Mesenchymal stem cell (in vitro differentiated cells and primary cell): Measurements from ENCODE around the gene MOB2.

ENCODE experiments used
- DNase-seq: peaks from one replicate; pipeline ENCODE4 v3.0.0-alpha.2; 2013
- H2AFZ ChIP-seq: one replicate; pipeline ENCODE4 v1.6.1; 2013; ENCODE audit warnings: low read depth, mild to moderate bottlenecking, control low read depth, inconsistent platforms, low read length, moderate library complexity
- H2AK5ac ChIP-seq: 2 replicates; pipeline ENCODE4 v1.6.1; 2013; ENCODE audit warnings: low read length, moderate library complexity, mild to moderate bottlenecking, inconsistent platforms; ENCODE audit not compliant: severe bottlenecking
- H2BK120ac ChIP-seq: one replicate; pipeline ENCODE4 v1.6.1; 2013; ENCODE audit warnings: low read depth, mild to moderate bottlenecking, inconsistent platforms, low read length, moderate library complexity
- H2BK12ac ChIP-seq, 2 experiments: one replicate each; pipeline ENCODE4 v1.6.1; 2013; ENCODE audit warnings: inconsistent platforms in 2 of 2, low read length in 2 of 2, mild to moderate bottlenecking in 2 of 2, moderate library complexity in 2 of 2, control low read depth in 1 of 2
- H2BK15ac ChIP-seq: one replicate; pipeline ENCODE4 v1.6.1; 2013; ENCODE audit warnings: mild to moderate bottlenecking, low read depth, inconsistent platforms; ENCODE audit not compliant: poor library complexity, severe bottlenecking
- H2BK5ac ChIP-seq: 2 replicates; pipeline ENCODE4 v1.6.1; 2013; ENCODE audit warnings: low read depth, mild to moderate bottlenecking, low read length, control low read depth, inconsistent platforms; ENCODE audit not compliant: poor library complexity, severe bottlenecking
- H3K14ac ChIP-seq, 2 experiments: one replicate each; pipeline ENCODE4 v1.6.1; 2013; ENCODE audit warnings: inconsistent platforms in 2 of 2, low read length in 2 of 2, control low read depth in 1 of 2, mild to moderate bottlenecking in 1 of 2, moderate library complexity in 1 of 2
- H3K18ac ChIP-seq, 2 experiments: one replicate each; pipeline ENCODE4 v1.6.1; 2013; ENCODE audit warnings: inconsistent platforms in 2 of 2, low read length in 2 of 2, control low read depth in 1 of 2, low read depth in 1 of 2, mild to moderate bottlenecking in 1 of 2
- H3K23ac ChIP-seq, 2 experiments: one replicate each; pipeline ENCODE4 v1.6.1; 2013; ENCODE audit warnings: inconsistent platforms in 2 of 2, low read length in 2 of 2, mild to moderate bottlenecking in 2 of 2, moderate library complexity in 2 of 2, control low read depth in 1 of 2
- H3K27ac ChIP-seq: 2 replicates; pipeline ENCODE4 v1.5.1; 2013; ENCODE audit warnings: mild to moderate bottlenecking, moderate library complexity, low read length, control low read depth, inconsistent platforms; ENCODE audit not compliant: poor library complexity, severe bottlenecking
- H3K27me3 ChIP-seq, 2 experiments: 2 replicates each; pipeline versions ENCODE4 v1.6.1 to v1.7.0; 2013; ENCODE audit warnings: low read length in 2 of 2, mild to moderate bottlenecking in 2 of 2, moderate library complexity in 2 of 2, control low read depth in 1 of 2, inconsistent platforms in 1 of 2; ENCODE audit not compliant: control insufficient read depth in 1 of 2, insufficient read depth in 1 of 2
- H3K36me3 ChIP-seq, 2 experiments: 2 replicates each; pipeline versions ENCODE4 v1.6.1 to v1.7.0; 2013; ENCODE audit warnings: low read length in 2 of 2, control low read depth in 1 of 2, inconsistent platforms in 1 of 2, low read depth in 1 of 2, mild to moderate bottlenecking in 1 of 2; ENCODE audit not compliant: insufficient read depth in 2 of 2, control insufficient read depth in 1 of 2
- H3K4ac ChIP-seq, 2 experiments: one replicate each; pipeline ENCODE4 v1.6.1; 2013; ENCODE audit warnings: inconsistent platforms in 2 of 2, low read length in 2 of 2, mild to moderate bottlenecking in 2 of 2, moderate library complexity in 2 of 2, control low read depth in 1 of 2, low read depth in 1 of 2
- H3K4me1 ChIP-seq: 2 replicates; pipeline ENCODE4 v1.6.1; 2013; ENCODE audit warnings: low read depth, low read length, control low read depth; ENCODE audit not compliant: control insufficient read depth, insufficient read depth
- H3K4me2 ChIP-seq: 2 replicates; pipeline ENCODE4 v1.6.1; 2013; ENCODE audit warnings: low read length, mild to moderate bottlenecking, inconsistent platforms; ENCODE audit not compliant: poor library complexity, severe bottlenecking
- H3K4me3 ChIP-seq, 2 experiments: 2 replicates each; pipeline versions ENCODE4 v1.5.1 to v1.7.0; 2013; ENCODE audit warnings: low read length in 2 of 2, mild to moderate bottlenecking in 2 of 2, control low read depth in 1 of 2, low read depth in 1 of 2; ENCODE audit not compliant: insufficient read depth in 1 of 2
- H3K79me1 ChIP-seq: replicated peaks from 2 replicates; pipeline ENCODE4 v1.6.1; 2013; ENCODE audit warnings: mild to moderate bottlenecking, control low read depth, low read length, inconsistent platforms; ENCODE audit not compliant: poor library complexity, severe bottlenecking
- H3K9ac ChIP-seq: 2 replicates; pipeline ENCODE4 v1.7.0; 2013; ENCODE audit warnings: mild to moderate bottlenecking, low read length, moderate library complexity
- H3K9me3 ChIP-seq: 2 replicates; pipeline ENCODE4 v1.7.0; 2013; ENCODE audit warnings: mild to moderate bottlenecking, low read length; ENCODE audit not compliant: control insufficient read depth
- H4K8ac ChIP-seq: one replicate; pipeline ENCODE4 v1.6.1; 2013; ENCODE audit warnings: inconsistent platforms, mild to moderate bottlenecking, low read length, moderate library complexity
- H4K91ac ChIP-seq: one replicate; pipeline ENCODE4 v1.6.1; 2013; ENCODE audit warnings: mild to moderate bottlenecking, low read length, inconsistent platforms
- WGBS: methylation state at CpG from one replicate; pipeline ENCODE4 v1.1.7; 2013; ENCODE audit warnings: mixed read lengths; 5-methylcytosine and 5-hydroxymethylcytosine counted together

Gene MOB2

GRCh38 chr11:1505480-1505879, 18.9 kb upstream of the MOB2 start:
- Histone ChIP-seq H3K79me1 (peaks cover 68% of the 10 kb centered on the region), H3K4ac (no peak overlapping the region), H4K91ac (no peak overlapping the region), H3K27me3 (no peaks in the 10 kb centered on the region), H3K14ac (no peak overlapping the region), H2AFZ (no peak overlapping the region), H3K4me2 (no peak overlapping the region), H2BK12ac (no peak overlapping the region), H3K9me3 (no peaks in the 10 kb centered on the region), H2BK15ac (no peak overlapping the region), H3K23ac (no peak overlapping the region), H2BK120ac (no peak overlapping the region), H3K4me1 (peaks cover 6% of the 10 kb centered on the region), H2BK5ac (no peak overlapping the region), H3K4me3 (no peak overlapping the region), H4K8ac (no peak overlapping the region), H3K36me3 (peaks cover 0 to 36% of the 10 kb centered on the region in 2 experiments), H3K9ac (no peak overlapping the region), H3K18ac (no peak overlapping the region), H2AK5ac (no peak overlapping the region), H3K27ac (no peak overlapping the region)
- 87% methylated on average over 11 of the region's 11 CpGs for WGBS
- no peak for DNase-seq

DNA sequence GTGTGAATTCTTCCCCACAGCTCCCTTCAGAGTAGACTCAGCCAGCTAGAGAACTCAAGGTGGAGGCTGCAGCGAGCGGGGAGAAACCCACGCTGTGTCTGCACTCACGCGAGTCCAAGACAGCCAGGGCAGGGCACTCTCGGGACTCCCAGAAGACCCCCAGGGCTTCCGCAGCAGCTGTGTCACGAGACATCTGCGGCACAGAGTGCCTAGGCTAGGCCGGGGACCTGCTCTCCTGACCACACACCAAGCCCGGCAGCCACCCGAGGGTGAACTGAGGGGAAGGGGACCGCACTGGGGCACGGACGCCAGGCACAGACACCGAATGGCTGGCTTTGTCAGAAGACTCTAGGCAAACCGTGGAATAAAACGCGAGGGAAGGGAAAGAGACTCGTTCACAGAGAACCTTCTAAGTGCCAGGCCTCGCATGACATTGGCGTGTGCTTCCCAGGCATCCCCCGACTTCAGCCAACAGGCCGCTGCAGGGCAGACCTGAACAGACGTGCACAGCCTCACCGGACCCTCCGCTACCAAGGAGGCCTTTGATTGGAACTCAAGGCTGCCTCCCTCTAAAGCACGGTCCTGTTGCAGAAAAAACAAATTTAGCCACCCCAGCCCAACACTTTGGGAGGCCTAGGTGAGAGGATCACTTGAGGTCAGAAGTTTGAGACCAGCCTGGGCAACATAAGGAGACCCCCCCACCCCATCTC, 18.2 kb upstream of the MOB2 start:
- H4K8ac ChIP-seq, result no peak overlapping the region
- DNase-seq, result no peak
- no peaks in the 10 kb centered on the region for H3K9me3 ChIP-seq
- H3K79me1 ChIP-seq, result peaks cover 72% of the 10 kb centered on the region
- no peak overlapping the region for H2BK120ac ChIP-seq
- WGBS, result 96% methylated on average over 26 of the region's 28 CpGs
- peaks cover 6% of the 10 kb centered on the region for H3K4me1 ChIP-seq
- H2AFZ ChIP-seq, result no peak overlapping the region
- H3K4me3 ChIP-seq, result no peak overlapping the region
- no peak overlapping the region for H3K4me2 ChIP-seq
- H3K36me3 ChIP-seq, result peaks cover 3 to 41% of the 10 kb centered on the region in 2 experiments
- no peak overlapping the region for H3K23ac ChIP-seq
- H3K4ac ChIP-seq, result no peak overlapping the region
- H2BK5ac ChIP-seq, result no peak overlapping the region
- no peak overlapping the region for H3K14ac ChIP-seq
- no peak overlapping the region for H3K9ac ChIP-seq
- no peak overlapping the region for H2AK5ac ChIP-seq
- H3K27ac ChIP-seq, result no peak overlapping the region
- no peak overlapping the region for H2BK15ac ChIP-seq
- no peak overlapping the region for H4K91ac ChIP-seq
- no peaks in the 10 kb centered on the region for H3K27me3 ChIP-seq
- no peak overlapping the region for H2BK12ac ChIP-seq
- no peak overlapping the region for H3K18ac ChIP-seq

DNA sequence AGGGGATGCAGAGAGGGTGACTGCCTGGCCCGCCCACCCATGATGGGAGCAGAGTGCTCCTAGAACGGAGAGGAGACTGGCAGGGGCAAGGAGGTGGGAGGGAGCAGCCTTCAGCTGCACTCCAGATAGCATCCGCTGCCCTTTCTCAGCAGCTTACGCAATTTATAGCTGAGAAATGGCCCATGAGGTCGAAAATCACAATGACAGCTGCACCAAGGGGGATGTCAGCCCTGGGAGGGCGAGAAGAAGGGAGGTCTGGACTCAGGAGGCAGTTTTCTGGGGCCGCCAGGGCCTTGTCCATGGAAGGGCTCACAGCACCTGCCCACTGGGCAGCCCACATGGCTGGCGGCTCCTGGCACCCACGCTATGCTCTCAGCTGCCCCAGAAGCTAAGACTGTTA, 17.6 kb upstream of the MOB2 start:
- Histone ChIP-seq H3K9me3 (no peaks in the 10 kb centered on the region), H4K8ac (no peak overlapping the region), H2AK5ac (no peak overlapping the region), H2BK120ac (no peak overlapping the region), H3K27ac (no peak overlapping the region), H3K4me3 (no peak overlapping the region), H3K14ac (no peak overlapping the region), H3K4me2 (no peak overlapping the region), H4K91ac (no peak overlapping the region), H3K27me3 (no peaks in the 10 kb centered on the region), H2BK5ac (no peak overlapping the region), H3K79me1 (peaks cover 73% of the 10 kb centered on the region), H2BK12ac (no peak overlapping the region), H3K36me3 (peaks cover 9 to 47% of the 10 kb centered on the region in 2 experiments), H3K23ac (no peak overlapping the region), H3K4me1 (peaks cover 6% of the 10 kb centered on the region), H3K18ac (no peak overlapping the region), H3K4ac (no peak overlapping the region), H2BK15ac (no peak overlapping the region), H2AFZ (no peak overlapping the region), H3K9ac (no peak overlapping the region)
- DNase-seq, result no peak
- WGBS, result 82% methylated on average over 9 of the region's 9 CpGs

- Histone ChIP-seq H3K4me2 (no peak overlapping the region), H3K4me1 (peaks cover 4% of the 10 kb centered on the region), H3K14ac (no peak overlapping the region), H4K8ac (no peak overlapping the region), H2BK120ac (no peak overlapping the region), H3K27ac (no peak overlapping the region), H3K9ac (no peak overlapping the region), H2BK15ac (no peak overlapping the region), H3K79me1 (peaks cover 69% of the 10 kb centered on the region), H3K27me3 (no peaks in the 10 kb centered on the region), H2BK5ac (no peak overlapping the region), H2BK12ac (no peak overlapping the region), H3K36me3 (peaks cover 11 to 49% of the 10 kb centered on the region in 2 experiments), H2AFZ (no peak overlapping the region), H3K18ac (no peak overlapping the region), H4K91ac (no peak overlapping the region), H3K23ac (no peak overlapping the region), H3K4me3 (no peak overlapping the region), H3K9me3 (no peaks in the 10 kb centered on the region), H2AK5ac (no peak overlapping the region), H3K4ac (no peak overlapping the region)
- DNase-seq, result no peak
- 96% methylated on average over 14 of the region's 14 CpGs for WGBS
Observed at GRCh38 chr11:1503708-1504104, 17.1 kb upstream of the MOB2 start.
